GM19455 (cell line): ENCODE data around the gene STOML2.

ENCODE experiments used
- ATAC-seq: cut with Tn5 transposase; IDR thresholded peaks from one replicate; pipeline ENCODE4 v1.9.1; 2021; ENCODE audit not compliant: unreplicated experiment

Gene STOML2

DNA sequence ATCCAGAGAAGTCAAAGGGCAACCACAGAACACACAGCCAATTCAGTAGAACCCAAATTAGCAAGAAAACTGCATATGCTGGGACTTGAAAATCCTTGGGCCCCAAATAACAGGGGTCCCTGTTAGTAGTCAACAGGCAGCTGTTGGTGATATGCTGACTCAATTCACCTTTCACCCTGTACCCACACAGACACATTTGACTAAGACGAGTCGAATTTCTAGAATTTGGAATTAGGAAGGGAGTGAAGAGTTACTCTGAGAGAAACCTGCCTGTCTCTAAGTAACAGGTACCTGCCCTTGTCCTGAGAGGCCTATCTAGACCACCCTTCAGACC, 29.7 kb downstream of the STOML2 start:
- no peak for ATAC-seq

DNA sequence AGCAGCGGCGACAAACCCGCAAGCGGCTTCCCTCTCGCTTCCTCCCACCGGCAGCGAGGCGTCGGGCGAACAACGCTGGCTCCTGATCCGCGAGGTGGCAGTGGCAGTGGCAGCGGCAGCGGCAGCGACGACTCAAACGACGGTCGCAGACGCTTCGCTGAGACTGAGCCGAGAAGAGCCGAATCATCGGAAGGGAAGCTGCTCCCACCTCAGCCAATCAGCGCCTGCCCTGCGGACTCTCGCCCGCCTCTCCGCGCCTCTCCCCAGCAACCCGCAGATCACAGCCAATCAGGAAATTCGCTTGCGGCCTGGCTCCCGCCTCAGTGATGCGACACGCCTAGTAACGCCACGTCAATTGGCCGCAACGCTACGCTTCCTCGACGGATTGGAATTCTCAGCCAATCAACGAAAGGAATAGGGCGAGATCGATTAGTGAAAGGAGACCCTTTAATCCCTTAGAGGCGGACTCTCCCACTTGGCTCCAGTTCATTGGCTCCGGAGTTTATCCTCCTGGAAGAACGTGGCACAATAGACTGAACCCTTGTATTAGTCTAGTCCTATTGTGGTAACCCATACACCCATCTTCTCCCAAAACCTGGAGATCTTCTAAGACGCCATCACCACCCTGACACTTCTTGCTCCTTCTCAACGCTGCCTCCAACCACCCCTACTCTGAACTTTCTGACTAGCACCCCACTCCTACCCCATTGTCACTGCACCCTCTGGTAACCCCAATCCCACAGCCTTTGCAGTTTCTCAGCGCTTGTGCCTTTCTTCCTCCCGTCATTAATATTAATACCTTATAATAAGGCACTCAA, 30.3 kb downstream of the STOML2 start, which contains the start of gene VCP:
TSS of gene VCP (minus strand) at position 165 of the 818 bp plus-strand sequence. CDS start 272 bp downstream, outside the sequence.
- peak; percentile 86 for ATAC-seq

GRCh38 chr9:35071814-35072460, 31.0 kb downstream of the STOML2 start:
- peak; percentile 56 for ATAC-seq

GRCh38 chr9:35070823-35071813, 31.8 kb downstream of the STOML2 start:
- ATAC-seq = no peak

GRCh38 chr9:35069020-35069419, 33.9 kb downstream of the STOML2 start:
- ATAC-seq = no peak

DNA sequence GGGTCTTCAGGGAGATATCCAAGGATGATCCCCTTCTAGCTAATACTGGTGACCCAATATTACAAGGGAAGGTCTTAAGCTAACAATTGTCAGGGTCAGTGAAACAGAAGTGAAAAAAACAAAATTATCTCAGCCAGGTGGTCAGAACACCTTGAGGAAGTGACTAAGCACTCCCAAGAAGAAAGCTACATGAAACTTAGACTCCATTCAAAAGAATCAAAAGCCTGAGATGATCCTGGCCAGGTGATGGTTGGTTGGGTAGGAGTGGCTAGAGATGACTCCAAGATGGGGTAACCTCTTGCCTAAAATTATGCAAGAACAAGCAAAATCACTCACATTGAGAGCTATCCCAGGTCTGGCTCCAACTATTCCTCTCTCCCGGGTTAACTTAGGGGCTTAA, 35.9 kb downstream of the STOML2 start:
- no peak for ATAC-seq

- ATAC-seq = no peak
These were observed 42.3 kb downstream of the STOML2 start for GRCh38 chr9:35060548-35061207.

DNA sequence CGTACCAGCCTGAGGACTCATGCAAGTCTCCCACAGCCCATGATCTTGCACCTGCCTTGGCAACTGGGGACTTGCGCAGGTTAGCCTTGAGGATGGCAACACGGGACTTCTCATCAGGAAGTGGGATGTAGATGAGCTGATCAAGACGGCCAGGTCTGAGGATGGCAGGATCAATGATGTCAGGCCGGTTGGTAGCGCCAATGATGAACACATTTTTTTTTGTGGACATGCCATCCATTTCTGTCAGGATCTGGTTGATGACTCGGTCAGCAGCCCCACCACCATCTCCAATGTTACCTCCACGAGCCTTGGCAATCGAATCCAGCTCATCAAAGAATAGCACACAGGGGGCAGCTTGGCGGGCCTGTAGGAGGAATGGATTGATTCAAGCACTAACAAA, 43.5 kb downstream of the STOML2 start:
- no peak for ATAC-seq

DNA sequence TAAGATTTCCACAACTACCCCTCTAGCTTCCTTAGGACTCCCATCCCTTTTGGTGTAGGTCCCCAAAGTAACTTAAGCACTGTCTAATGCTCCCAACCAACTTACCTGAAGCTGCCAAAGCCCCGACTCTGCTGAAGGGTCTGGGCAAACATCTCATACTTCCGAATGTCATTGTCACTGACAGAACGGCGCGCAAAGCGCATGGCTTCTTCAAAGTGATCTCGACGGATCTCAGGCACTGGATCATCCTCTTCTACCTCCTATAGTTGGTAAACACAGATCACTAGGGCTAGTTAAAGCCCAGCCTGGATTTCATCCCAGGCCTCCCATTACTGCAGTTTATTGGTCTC, 45.7 kb downstream of the STOML2 start:
- ATAC-seq = no peak

DNA sequence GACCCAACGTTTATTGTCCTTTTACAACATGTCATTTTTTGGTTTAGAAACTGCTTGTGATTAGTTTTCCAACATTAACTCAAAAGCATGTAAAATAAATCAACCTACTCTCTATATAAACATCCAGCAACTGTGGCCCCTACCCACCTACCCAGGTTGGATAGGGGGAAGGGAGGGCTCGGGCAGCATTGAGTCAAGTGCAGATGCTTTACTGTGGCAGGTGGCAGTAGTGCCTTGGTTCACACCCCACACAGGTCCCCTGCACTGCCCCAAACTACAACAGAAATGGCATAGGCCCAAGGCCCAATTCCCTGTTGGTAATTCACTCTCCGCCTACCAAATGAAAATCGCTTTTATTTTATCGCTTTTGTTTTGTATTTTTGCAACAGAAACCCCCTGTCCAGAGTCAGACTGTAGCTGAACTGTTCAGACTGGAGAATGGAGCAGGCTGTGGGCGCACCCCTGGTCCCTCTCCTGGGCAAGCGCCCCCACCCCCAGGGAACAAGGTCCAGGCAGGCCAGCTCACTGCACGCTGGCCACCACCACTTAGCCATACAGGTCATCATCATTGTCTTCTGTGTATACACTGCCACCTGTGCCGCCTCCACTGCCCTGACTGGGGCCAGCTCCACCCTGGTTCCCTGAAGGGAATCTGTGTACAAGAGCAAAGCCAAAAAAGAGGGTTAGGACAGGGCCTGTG, 46.2 kb downstream of the STOML2 start:
- no peak for ATAC-seq

- no peak for ATAC-seq
These were observed 47.9 kb downstream of the STOML2 start for GRCh38 chr9:35054871-35055644.

GRCh38 chr9:35054185-35054835, 48.6 kb downstream of the STOML2 start:
- no peak for ATAC-seq

GRCh38 chr9:35051069-35051967, 51.6 kb downstream of the STOML2 start:
- ATAC-seq = no peak
